Inflammatory macrophage treated with lipopolysaccharide for 1 hour (primary cell): ENCODE data around the gene KRT14.
"Not testable (repeated sequence)": the region's sequence is repeated elsewhere in the genome, so short reads cannot be mapped to it uniquely, and the experiment has no call there.

Experiments
- DNase-seq, 2 donors: peaks; one replicate each; pipeline ENCODE4 v3.0.0-alpha.2; 2020 to 2022

The KRT14 gene

GRCh38 chr17:41544935-41545334, 41.8 kb downstream of the KRT14 start:
- DNase-seq = no peak

DNA sequence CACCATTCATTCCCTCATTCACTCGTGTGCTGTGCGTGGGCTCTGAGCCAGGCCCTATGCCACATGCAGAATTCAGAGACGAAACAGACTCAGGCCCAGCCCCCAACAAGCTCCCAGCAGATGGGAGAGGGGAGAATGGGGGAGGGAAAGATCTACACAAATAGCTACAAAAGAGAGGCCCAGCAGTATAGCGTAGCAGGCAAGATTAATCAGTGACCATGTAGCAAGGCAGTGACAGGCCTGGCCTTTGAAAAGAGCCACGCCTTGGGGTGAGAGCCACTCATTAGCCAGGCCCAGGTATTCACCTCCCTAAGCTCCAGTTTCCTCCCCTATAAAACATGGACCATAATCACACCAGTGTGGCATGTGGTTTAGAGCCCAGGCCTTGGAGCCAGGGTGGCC, 42.2 kb downstream of the KRT14 start:
- no peak for DNase-seq

GRCh38 chr17:41542786-41543185, 43.9 kb downstream of the KRT14 start:
- DNase-seq = not testable (repeated sequence)

GRCh38 chr17:41542357-41542756, 44.3 kb downstream of the KRT14 start:
- DNase-seq = no peak

DNA sequence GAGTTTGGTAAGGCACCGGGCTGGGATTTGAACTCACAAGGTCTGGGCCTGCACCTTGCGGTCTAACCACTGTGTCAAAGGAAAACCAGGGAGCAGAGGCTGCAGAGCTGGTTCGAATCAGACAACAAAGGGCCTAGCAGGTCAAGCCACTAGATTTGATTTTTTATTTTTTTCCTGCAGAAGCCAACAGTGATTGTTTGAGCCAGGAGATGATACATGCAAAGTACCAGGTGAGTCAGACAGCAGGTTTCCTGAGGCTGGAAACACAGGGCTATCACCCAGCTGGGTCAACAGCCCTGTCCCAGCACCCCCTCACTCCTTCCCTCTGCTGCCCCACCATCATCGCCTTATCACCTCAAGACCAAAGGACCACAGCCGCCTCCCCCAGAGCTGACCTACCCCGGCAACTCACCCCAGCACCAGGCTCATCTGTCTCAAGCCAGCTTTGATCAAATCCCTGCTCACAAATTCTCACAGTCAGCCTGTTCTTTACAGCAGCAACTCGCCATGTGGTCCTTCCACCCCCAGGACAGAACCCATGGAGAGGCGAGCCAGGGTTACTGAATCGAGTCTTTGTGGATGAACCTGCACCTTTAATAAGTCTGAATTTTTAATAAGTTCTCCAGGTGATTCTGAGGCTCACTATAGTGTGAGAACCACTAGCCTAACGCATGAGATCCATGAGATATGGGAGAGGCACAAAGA, 45.6 kb downstream of the KRT14 start:
- no peak for DNase-seq

DNA sequence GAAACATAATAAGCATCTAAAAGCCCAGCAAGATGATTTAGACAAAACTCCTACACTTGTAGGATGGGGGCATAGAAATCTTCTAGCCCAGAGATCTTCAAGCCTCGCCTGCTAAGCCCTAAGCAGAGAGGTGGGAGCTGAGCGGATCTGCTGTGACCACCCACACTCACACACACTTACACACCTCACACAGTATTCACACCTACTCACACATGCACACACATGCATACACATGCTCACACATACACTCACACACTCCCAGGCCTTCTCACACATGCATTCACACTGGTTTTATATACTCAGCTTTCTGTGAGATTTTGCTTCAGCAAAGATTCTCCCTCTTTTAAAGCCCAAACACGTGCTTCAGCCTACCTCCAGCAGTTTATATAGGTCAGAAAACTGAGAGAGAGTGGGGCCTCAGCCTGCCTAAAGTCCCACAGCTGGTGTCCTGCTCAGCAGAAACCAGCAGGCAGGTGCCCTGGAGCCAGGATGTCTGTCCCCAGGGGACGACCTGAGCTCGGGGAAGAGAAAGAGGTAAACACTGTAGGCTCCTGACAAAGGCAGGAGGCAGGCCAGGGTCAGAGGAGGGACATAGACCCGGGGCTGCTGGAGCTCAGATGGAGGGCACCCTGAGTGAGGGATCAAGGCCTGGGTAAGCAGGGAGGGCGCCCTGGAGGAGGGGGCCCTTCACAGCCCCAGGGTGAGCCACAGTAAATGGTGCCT, 46.6 kb downstream of the KRT14 start:
- DNase-seq = no peak

- no peak for DNase-seq
Observed at GRCh38 chr17:41539071-41539492, 47.6 kb downstream of the KRT14 start.

DNA sequence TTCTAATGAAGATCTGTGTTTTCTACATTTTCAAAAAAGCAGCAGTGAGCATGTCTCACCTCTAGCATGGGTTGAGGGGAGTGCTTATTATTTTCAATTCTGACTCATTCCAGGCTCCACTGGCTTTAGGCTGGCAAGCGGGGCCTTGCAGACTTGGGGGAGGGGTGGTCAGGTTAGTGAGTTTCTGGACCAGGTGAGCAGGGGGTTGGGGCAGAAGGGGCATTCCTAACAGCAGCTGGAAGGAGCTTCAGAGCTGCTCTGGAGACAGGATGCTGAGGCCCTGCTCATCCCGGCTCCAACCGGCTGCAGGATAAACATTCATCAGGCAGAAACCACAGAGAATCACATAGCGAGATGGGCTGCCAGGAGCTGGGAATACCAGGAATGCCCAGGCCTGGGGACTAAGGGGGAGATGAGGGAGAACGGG, 48.1 kb downstream of the KRT14 start:
- DNase-seq = no peak

- DNase-seq = no peak
Observed at GRCh38 chr17:41537990-41538389, 48.7 kb downstream of the KRT14 start.

DNA sequence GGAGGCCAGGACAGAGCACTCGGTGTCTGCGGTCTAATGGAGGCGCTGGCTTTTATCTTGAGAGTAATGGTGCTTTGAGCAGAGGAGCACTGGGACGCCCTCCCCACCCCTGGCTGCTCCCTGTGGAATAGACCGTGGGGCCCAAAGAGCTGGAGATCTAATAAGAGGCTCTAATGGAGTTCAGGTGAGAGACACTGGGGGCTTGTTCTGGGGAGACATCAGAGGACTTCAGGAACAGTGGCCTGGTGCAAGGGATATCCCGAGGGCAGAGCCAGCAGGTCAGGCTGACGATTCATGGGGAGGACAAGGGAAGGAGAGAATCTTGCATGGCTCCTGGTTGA, 49.1 kb downstream of the KRT14 start:
- no peak for DNase-seq

DNA sequence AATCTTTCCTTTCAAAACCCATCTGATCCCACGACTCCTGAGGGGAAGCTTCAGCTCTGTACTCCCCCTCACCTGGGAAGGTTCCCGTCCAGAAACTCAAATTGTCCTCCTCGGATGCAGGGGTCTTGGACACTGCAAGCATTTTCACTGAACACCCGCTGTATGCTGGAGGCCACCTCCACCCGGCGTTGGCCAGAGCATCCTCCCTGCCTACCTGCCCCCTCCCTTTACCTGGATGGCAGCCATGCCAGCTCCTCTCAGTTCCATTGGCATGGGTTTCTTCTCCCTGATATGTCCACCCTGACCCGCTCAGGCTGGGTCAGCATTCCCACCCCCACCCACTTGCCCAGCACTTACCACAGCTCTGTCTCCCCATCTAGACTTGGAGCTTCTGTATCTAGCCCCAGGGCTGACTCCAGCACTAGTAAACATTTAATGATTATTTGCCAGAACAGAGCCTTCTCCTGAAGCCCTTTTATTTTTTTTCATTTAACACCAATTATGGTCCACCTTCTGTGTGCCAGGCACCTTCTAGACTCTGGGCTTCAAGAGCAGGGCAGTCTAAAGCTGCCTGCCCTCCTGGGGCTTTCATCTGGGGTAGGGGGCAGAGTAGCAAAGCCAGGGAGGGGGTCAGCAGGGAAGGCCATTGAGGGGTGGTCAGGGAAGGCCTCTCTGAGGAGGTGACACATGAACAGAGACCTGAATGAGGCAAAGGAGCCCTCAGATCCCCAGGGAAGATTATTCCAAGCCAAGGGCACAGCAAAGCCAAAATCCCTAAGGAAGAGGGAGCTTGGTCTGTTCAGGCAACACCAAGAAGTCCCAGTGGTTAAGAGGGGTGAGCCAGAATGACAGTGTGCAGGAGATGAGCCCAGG, 49.7 kb downstream of the KRT14 start:
- DNase-seq = no peak

- DNase-seq = no peak
Observed at GRCh38 chr17:41535764-41536481, 50.8 kb downstream of the KRT14 start.

DNA sequence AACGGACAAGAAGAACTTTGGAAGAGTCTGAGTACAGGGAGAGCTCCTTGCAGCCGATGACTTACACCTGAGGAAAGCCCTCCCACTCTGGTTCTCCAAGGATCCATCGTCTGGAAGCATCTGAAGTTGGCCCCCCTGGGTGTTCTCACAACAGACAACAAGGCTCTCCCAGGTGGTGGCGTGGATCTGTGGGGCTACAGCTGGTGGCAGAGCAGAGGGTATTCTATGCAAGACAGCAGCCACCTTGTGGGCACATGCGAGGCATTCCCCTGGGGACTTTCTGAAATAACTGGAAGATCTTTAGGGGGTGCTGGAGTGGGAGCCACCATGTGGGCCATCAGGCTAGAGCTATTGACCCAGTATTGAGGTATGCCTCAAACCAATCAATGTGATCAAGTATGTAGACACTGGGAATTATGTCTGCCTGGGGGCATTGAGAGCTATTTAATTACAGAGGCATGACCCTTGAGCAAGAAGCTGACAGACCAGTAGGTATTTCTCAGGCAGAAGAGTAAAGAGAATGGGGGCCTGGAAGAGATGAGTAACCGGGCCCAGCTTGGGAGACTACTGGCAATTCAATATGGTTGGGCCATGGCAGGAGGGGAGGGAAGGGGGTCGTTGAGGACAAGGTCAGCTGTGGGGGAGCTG, 51.7 kb downstream of the KRT14 start:
- DNase-seq = no peak

DNA sequence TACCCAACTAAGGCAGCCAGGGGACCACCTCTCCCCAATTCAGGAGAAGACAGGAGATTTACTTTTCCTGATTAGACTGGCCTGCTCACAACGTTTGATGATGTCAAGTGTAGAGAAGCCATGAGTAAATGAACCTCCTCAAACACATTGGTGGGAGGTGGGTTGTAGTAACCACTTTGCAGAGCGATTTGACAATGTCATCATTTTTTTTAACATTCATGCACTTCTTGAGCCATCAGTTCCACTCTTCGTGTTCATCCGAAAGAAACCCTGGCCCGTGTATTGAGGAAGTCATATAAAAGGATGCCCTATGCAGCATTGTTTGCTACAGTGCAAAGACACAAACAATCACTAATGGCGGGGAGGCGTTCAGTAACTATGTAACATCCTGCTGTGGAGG, 53.1 kb downstream of the KRT14 start:
- DNase-seq = no peak

DNA sequence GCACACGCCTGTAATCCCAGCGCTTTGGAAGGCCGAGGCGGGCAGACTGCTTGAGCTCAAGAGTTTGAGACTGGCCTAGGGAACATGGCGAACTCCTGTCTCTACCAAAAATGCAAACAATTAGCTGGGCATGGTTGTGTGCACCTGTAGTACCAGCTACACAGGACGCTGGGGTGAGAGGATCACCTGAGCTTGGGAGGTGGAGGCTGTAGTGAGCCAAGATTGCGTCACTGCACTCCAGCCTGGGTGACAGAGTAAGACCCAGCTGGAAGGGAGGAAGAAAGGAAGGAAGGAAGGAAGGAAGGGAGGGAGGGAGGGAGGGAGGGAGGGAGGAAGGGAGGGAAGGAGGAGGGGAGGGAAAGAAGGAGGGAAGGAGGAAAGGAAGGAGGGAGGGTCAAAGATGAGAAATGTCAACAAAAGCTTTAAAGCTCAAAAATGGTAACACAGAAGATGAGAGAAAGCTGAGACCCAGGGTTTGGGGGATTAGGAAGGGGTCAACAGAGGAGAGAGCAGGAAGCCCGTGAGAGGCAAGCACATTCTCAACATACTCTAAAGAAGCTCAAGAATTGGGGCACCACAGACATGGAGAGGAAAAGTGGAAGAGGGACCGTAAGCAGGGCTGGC, 53.6 kb downstream of the KRT14 start:
- no peak for DNase-seq
